ENCODE data around the gene CRADD.

DNA sequence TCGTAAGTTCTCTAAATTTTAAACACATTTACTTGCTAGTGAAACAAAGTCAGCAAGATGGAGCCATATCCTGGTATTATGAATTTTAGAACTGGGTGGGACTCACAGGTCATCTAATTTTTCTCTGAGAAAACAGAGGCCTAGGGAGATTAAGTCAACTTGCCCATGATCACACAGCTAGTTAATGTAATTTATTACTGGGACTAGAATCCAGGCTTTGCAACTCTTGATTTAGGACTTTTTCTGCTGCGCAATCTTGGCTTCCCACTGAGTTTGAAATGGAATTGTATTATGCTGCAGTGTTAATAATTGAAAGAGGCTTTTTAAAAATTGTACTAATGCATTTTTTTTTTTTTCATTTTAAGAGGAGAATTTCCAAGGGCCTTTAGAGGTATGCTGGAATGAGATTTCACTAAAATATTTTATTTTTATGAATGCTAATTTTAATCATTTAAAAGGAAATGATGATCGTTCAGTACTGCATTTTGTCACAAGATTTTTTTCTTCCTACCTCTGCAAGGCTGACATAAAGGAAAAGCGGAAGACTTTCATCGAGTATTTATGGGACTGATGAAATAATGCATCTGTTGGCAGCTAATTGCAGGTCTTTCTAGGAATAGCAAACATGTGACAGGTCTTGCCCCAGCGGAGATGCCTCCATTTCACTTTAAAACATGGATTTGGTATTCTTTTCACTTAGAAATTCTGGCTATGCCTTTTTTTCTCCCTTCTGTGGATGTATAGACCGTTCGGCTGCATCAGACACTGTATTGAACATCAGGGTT lies 9.6 kb downstream of the CRADD start:
- TF ChIP-seq, protein P1, sequence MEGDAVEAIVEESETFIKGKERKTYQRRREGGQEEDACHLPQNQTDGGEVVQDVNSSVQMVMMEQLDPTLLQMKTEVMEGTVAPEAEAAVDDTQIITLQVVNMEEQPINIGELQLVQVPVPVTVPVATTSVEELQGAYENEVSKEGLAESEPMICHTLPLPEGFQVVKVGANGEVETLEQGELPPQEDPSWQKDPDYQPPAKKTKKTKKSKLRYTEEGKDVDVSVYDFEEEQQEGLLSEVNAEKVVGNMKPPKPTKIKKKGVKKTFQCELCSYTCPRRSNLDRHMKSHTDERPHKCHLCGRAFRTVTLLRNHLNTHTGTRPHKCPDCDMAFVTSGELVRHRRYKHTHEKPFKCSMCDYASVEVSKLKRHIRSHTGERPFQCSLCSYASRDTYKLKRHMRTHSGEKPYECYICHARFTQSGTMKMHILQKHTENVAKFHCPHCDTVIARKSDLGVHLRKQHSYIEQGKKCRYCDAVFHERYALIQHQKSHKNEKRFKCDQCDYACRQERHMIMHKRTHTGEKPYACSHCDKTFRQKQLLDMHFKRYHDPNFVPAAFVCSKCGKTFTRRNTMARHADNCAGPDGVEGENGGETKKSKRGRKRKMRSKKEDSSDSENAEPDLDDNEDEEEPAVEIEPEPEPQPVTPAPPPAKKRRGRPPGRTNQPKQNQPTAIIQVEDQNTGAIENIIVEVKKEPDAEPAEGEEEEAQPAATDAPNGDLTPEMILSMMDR (IDR thresholded peaks at IDR 0.05), result no peak
- no peak for TF ChIP-seq POLR2A (IDR thresholded peaks at IDR 0.05)
